Measurements from ENCODE around the gene AP1AR. TPM values are rescaled to one million over a fixed set of nuclear protein-coding genes. Genes with fewer than 3 reads are reported as not detected.

AP1AR gene
- total RNA-seq, 6 experiments from 2014 or later: 9.2 to 13.8 (median 11.1) TPM

DNA sequence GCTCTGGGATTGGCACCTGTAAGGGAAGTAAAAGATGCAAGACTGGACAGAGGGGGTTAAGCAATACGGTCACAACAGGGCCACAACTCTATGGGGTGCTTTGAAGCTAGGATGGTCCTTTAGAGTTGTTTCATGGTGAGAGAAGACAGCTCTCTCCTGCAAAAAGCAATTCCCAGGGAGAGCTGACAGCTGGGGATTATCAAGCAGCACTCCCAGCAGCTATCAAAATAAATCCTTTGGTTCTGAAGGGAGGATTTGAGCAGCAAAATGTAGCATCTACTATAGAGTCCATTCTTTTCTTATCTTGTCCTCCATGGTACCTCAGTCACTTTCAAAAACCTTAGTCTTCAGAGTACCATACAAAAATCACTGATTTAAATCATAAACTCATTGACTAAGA is 35.1 kb upstream of the AP1AR start:
- Histone ChIP-seq H3K36me3 (no peaks in the 10 kb centered on the region), H3K27ac (no peak overlapping the region), H3K9me3 (no peaks in the 10 kb centered on the region), H3K4me1 (no peaks in the 10 kb centered on the region), H3K4me3 (no peak overlapping the region), H3K27me3 (no peaks in the 10 kb centered on the region)
- DNase-seq (no peak), ATAC-seq (no peak)
- no peak for TF ChIP-seq POLR2A (IDR thresholded peaks at IDR 0.05)
- TF ChIP-seq, protein P1, sequence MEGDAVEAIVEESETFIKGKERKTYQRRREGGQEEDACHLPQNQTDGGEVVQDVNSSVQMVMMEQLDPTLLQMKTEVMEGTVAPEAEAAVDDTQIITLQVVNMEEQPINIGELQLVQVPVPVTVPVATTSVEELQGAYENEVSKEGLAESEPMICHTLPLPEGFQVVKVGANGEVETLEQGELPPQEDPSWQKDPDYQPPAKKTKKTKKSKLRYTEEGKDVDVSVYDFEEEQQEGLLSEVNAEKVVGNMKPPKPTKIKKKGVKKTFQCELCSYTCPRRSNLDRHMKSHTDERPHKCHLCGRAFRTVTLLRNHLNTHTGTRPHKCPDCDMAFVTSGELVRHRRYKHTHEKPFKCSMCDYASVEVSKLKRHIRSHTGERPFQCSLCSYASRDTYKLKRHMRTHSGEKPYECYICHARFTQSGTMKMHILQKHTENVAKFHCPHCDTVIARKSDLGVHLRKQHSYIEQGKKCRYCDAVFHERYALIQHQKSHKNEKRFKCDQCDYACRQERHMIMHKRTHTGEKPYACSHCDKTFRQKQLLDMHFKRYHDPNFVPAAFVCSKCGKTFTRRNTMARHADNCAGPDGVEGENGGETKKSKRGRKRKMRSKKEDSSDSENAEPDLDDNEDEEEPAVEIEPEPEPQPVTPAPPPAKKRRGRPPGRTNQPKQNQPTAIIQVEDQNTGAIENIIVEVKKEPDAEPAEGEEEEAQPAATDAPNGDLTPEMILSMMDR (IDR thresholded peaks at IDR 0.05): no peak
- intact Hi-C loops (cut with DNase I): no loop called here
- 83% methylated on average over 1 of the region's 1 CpG for WGBS (ENCODE audit: insufficient coverage, low coverage, low lambda C conversion rate, missing lambda C conversion rate)

DNA sequence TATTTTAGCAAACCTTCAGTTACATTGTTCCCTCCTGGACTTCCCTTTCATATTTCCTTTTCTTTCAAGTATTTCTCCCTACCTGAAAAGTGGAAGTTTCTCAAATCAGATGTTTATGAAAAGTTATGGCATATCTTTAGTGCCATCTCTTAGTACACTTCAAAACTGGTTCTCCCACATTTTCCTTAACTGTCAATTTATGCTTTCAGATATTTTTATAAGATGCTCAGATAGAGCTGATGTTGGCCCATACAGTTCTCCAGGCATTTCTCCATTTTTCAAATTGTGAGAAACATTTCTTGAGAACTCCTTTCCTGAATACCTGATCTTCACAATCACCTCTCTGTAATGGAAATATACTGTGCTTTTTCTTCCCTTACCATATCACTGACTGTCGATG is 32.5 kb upstream of the AP1AR start:
- TF ChIP-seq POLR2A (IDR thresholded peaks at IDR 0.05): no peak
- TF ChIP-seq, protein P1 (IDR thresholded peaks at IDR 0.05): no peak
- intact Hi-C loops (cut with DNase I): no loop called here
- Histone ChIP-seq H3K36me3 (no peaks in the 10 kb centered on the region), H3K4me3 (no peak overlapping the region), H3K27ac (no peak overlapping the region), H3K27me3 (no peaks in the 10 kb centered on the region), H3K4me1 (peaks cover 0 to 3% (median 0%) of the 10 kb centered on the region in 4 donors), H3K9me3 (no peaks in the 10 kb centered on the region)
- 71% methylated on average over 1 of the region's 1 CpG for WGBS (ENCODE audit: insufficient coverage, low coverage, low lambda C conversion rate, missing lambda C conversion rate)
- ATAC-seq: no peak
- DNase-seq: no peak

DNA sequence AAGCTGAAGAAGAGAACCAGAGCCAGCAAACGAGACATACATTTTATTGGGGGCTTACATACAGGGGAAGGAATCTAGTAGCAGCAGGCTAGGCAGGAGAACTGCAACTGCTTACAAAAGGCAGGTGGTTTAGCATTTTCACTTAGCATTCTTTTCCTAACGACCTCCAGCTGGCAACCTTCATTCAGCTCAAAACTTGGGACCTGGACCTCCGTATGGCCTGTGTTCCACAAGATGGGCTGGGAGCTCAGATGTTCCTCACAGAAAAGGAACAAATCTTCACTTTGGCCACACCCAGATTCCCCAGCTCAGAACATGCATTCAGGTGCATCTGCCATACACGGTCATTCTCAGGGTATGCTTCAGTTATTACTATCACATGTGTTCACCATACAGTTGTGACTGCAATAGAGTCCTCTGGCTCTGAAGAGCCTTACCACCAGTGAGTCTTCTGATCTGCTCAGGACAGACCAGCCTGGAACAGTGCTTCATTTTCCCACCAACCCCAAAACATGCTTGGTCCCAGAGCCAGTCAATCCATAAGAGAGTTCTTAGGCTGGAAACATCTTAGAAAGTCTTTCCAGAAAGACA is 29.6 kb upstream of the AP1AR start:
- no peak overlapping the region for H3K27ac ChIP-seq
- TF ChIP-seq, protein P1 (IDR thresholded peaks at IDR 0.05): no peak
- no peak for TF ChIP-seq POLR2A (IDR thresholded peaks at IDR 0.05)
- no peaks in the 10 kb centered on the region for H3K36me3 ChIP-seq
- intact Hi-C loops (cut with DNase I): no loop called here
- 80% methylated on average over 2 of the region's 4 CpGs for WGBS (ENCODE audit: insufficient coverage, low coverage, low lambda C conversion rate, missing lambda C conversion rate)
- H3K9me3 ChIP-seq: no peaks in the 10 kb centered on the region
- peaks cover 0 to 3% (median 0%) of the 10 kb centered on the region in 4 donors for H3K4me1 ChIP-seq
- H3K27me3 ChIP-seq: no peaks in the 10 kb centered on the region
- H3K4me3 ChIP-seq: no peak overlapping the region
- ATAC-seq (no peak), DNase-seq (no peak)

DNA sequence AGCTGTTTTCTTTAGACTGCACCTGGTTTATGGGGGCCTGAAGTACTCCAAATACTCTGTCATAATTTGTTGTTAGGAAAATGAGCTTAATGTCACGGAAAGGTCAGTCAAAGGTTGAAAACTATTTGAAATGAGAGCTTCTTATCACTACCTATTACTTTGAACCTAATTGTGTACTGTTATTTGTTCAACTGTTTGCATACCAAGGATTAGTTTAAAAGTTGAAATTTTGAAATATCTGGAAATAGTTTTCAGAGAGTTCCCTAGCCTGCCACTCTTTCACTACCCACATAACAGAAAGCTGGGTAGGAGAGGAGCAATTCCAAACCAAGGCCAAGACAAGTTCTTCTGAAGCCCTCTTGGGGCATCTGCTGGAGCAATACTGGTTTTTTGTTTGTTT is 28.0 kb upstream of the AP1AR start:
- no peak for DNase-seq
- intact Hi-C loops (cut with DNase I): no loop called here
- peak in 3 of 4 donors; percentile 37 to 48 (median 42) for ATAC-seq
- no peaks in the 10 kb centered on the region for H3K9me3 ChIP-seq
- H3K27ac ChIP-seq: no peak overlapping the region
- no peaks in the 10 kb centered on the region for H3K27me3 ChIP-seq
- 25% methylated on average over 1 of the region's 1 CpG for WGBS (ENCODE audit: insufficient coverage, low coverage, low lambda C conversion rate, missing lambda C conversion rate)
- peaks cover 0 to 3% (median 0%) of the 10 kb centered on the region in 4 donors for H3K4me1 ChIP-seq
- no peaks in the 10 kb centered on the region for H3K36me3 ChIP-seq
- TF ChIP-seq POLR2A (IDR thresholded peaks at IDR 0.05): no peak
- TF ChIP-seq, protein P1 (IDR thresholded peaks at IDR 0.05): no peak
- no peak overlapping the region for H3K4me3 ChIP-seq
